ENCODE data around the gene ANTXRL.
"Not testable (repeated sequence)": the region's sequence is repeated elsewhere in the genome, so short reads cannot be mapped to it uniquely, and the experiment has no call there.

- not testable (repeated sequence) for TF ChIP-seq KDM1A (IDR thresholded peaks at IDR 0.05; ENCODE audit: borderline replicate concordance, low read length); RAD21 (IDR thresholded peaks at IDR 0.05 in 1 of 2, conservative IDR thresholded peaks at IDR 0.05 in 1 of 2; ENCODE audit: low read depth in 2 of 2, low read length in 2 of 2); ZNF274 (IDR thresholded peaks at IDR 0.05; ENCODE audit: borderline replicate concordance, extremely low read depth, low read length); BRCA1 (IDR thresholded peaks at IDR 0.05; ENCODE audit: low read depth, low read length); MAX (IDR thresholded peaks at IDR 0.05); CTCF (IDR thresholded peaks at IDR 0.05; ENCODE audit: control extremely low read depth in 1 of 3, insufficient read depth in 1 of 3, low read depth in 1 of 3, low read length in 3 of 3)
Observed at GRCh38 chr10:46367666-46368240, 81.0 kb downstream of the ANTXRL start.

All from H1 (cell line).